NCI-H82 treated with DMSO at 0.1 percent for 48 hours (cell line): ENCODE results near the gene OR2AE1.
A peak's percentile ranks its signal among the peaks of the same experiment; 100 is the strongest.
"Not testable (repeated sequence)": the region's sequence is repeated elsewhere in the genome, so short reads cannot be mapped to it uniquely, and the experiment has no call there.

Experiments used
- DNase-seq: peaks from one replicate; lab custom pipeline; 2025; ENCODE audit not compliant: unreplicated experiment; lab: John Stamatoyannopoulos, UW

Gene OR2AE1

GRCh38 chr7:99876933-99877332 is at the start of gene OR2AE1:
Gene OR2AE1, minus strand, starts transcription at chr7:99877033. Its CDS starts 0 bp downstream, at chr7:99877033.
- DNase-seq, result no peak

DNA sequence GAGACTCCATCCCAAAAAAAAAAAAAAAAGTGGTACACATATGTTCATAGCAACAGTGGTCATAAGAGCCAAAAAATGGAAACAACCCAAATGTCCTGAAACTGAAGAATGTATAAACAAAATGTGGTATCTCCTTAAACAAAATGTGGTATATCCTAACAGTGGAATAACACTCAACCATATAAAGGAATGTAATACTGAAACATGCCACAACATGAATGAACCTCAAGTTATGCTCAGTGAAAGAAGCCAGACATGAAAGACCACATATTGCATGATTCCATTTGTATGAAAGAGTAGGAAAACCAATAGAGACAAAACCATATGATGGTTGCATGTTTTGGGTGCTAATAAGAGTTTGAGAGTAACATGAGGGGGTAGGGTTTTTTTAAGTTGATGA is 49.5 kb upstream of the OR2AE1 start:
- DNase-seq, result no peak

DNA sequence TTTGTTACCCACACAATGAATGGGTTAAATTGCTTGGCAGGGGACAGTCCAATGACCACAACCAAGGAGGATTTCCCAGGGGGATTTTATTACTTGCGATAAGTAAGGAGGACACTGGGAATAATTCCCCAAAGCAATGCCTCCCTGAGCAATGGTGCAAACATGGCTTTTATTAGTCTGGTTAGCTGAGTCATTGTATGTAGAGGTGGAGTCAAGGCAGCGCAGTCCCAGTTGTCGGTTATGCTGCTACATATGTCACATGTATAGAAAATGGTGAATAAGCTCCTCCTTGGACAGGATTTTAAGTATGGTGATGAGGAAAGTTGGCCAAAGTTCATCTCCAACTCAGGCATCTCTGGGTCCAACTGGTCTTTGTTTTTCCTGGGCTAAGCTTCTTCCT is 46.4 kb upstream of the OR2AE1 start:
- DNase-seq, result no peak

DNA sequence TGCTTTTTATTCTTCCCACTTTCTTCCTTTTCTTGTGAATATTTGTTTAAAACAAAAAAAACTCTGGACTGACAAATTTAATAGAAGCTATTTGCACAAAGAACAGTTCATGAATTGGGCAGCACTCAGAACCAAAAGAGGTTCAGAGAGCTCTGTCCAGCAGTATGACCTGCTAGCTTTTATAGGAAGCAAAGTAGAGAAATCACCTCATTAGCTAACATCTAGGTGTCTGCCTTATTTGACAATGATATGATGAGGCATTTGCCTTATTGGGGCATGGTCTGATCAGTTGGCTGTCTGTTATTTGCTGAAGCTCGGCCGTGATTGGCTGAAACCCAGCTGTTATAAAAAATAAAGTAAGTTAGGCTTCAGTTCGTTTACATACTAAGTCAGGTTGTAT is 43.3 kb upstream of the OR2AE1 start:
- no peak for DNase-seq

DNA sequence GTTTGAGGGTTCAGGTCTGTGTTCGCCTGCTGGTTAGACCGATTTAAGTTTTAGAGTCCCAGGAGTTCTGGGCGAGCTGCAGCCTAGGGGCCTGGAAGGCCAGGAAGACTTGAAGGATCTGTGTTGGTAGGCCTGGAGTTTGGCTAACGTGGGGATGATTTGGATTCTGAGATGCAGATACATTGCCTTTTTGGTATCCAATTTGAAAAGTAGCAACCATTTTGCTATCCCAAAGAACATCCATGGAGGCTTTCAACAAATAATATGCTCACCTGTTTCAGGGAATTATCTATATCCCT is 42.9 kb upstream of the OR2AE1 start:
- no peak for DNase-seq

GRCh38 chr7:99918959-99919813 is 42.4 kb upstream of the OR2AE1 start, which contains the start of gene TRIM4:
Gene TRIM4, minus strand, starts transcription at chr7:99919530. Its CDS starts 129 bp downstream, at chr7:99919401.
- peak; percentile 36 for DNase-seq

DNA sequence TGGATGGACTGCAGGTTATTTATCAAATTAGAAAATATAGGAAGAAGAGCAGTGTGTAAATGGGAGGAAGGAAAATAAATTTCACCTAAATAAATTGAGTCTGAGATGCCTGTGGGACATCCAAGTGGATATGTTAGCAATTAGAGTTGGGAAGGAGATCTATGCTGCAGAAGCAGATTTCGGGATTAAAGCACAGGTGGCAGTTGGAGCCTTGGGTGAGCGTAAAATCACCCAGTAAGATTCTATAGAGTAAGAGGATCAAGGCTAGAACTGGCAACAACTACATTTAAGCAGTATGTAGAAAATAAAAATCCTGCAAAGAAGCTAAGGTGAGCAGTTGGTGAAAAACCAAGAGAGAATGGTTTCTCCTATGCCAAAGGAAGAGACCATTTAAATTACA is 34.1 kb upstream of the OR2AE1 start:
- DNase-seq, result peak; percentile 8

- DNase-seq, result no peak
Measured at GRCh38 chr7:99901581-99901980, 24.7 kb upstream of the OR2AE1 start.

DNA sequence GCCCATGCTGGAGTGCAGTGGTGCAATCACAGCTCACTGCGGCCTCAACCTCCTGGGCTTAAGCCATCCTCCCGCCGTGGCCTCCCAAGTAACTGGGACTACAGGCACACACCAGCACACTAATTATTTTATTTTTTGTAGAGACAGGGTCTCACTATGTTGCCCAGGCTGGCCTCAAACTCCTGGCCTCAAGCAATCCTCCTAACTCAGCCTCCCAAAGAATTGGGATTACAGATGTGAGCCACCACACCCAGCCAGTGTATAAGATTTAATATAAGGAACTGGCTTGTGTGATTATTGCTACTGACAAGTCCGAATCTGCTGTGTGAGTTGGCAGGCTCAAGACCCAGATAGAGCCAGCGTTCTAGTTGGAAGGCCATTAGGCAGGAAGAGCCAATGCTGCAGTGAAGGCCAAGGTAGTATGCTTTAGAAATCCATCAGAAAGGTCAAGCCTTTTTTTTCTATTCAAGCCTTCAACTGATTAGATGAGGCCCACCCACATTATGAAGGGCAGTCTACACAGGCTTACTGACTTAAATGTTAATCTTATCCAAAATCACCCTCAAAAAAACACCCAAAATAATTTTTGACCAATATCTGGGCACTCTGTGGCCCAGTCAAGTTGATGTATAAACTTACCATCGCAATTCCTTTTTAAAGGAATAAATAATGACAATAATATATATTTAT is 23.1 kb upstream of the OR2AE1 start:
- no peak for DNase-seq

DNA sequence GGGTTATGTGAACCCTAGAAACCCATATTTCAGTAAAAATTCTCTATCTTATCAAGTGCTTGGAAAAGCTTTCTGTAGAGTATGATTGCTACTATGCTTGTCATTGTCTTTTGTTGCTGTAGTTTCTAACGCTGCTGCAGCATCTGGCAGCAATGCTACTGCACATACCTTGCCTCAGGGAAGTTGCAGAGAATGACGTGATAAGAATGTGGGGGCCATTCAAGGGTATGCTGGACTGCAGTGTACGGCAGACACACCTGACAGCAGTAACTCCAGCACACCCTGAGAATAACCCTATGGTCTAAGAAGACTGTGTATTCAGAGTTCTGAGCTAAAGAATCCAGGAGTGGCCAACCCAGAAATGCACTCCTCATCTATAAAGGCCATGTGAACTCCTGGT is 22.0 kb upstream of the OR2AE1 start:
- no peak for DNase-seq

DNA sequence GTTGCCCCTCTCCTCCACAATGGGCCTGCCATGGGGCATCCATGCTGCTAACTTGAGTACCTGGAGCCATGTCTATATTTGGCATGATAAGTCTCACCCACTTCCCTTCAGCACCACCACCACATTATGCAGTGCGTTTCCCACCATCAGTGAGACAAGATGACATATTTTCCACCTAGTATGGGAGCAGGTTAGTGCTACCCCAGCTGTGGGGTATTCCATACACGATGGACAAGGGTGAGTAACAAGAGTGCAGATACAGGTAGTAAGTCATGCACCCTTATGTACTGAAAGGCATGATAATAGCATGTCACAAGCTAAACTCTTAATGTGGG is 21.2 kb upstream of the OR2AE1 start:
- DNase-seq, result no peak

- DNase-seq, result no peak
Measured at GRCh38 chr7:99897322-99898022, 20.6 kb upstream of the OR2AE1 start.

- no peak for DNase-seq
Measured at GRCh38 chr7:99894738-99895137, 17.9 kb upstream of the OR2AE1 start.

DNA sequence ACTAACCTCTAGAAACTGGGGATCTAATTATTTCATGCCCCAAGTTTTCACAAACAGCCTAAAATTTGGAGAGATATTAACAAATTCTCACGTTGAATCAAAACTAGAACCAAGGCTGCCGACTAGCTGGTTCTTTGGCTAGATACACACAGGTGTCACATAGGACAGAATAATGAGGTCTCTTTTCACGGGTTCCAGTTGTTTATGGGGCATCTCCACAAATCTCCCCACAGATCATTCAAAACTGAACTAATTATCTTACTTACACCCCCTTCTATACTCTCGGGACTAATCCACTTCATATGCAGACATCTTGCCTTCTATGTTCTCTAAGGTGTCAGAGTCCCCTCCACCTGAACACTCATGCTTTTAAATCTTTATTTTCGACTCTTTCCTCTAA is 16.4 kb upstream of the OR2AE1 start:
- no peak for DNase-seq

- DNase-seq, result not testable (repeated sequence)
Measured at GRCh38 chr7:99890348-99890747, 13.5 kb upstream of the OR2AE1 start.

- DNase-seq, result not testable (repeated sequence)
Measured at GRCh38 chr7:99888366-99888765, 11.5 kb upstream of the OR2AE1 start.

- DNase-seq, result no peak
Measured at GRCh38 chr7:99881370-99881769, 4.5 kb upstream of the OR2AE1 start.

DNA sequence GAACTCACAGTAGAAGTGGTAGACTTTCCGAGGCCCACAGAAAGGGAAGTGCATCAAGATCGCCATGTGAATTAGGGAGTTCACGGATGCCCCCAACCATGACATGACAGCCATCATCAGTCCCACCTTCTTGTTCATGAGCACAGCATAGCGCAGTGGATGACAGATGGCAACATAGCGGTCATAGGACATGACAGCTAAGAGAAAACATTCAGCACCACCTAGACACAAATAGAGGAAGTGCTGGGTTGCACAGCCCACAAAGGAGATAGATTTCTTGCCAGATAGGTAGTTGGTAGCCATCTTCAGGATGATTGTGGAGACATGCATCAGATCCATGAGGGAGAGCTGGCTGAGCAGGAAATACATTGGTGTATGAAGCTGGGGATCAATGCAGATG is 342 bp downstream of the OR2AE1 start:
- no peak for DNase-seq

DNA sequence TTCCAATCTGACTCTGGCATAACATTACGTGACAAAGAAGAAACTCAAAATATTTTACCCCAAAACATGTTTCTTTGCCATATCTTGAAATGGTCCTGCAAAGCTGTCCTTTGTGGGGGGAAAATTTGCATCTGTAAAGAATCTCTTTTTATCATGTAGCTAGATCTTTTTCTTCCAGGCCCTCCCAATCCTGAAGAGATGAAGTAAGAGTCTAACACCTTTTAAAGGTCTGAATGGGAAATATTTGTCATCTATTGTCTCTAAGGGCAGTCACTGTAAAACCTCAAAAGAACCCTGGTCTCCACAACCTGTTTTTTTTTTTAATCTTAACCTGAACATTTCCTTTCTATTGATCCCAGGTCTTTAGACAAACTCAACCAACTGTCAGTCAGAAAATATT is 8.6 kb downstream of the OR2AE1 start:
- DNase-seq, result no peak

- DNase-seq, result not testable (repeated sequence)
Measured at GRCh38 chr7:99867477-99867876, 9.4 kb downstream of the OR2AE1 start.

DNA sequence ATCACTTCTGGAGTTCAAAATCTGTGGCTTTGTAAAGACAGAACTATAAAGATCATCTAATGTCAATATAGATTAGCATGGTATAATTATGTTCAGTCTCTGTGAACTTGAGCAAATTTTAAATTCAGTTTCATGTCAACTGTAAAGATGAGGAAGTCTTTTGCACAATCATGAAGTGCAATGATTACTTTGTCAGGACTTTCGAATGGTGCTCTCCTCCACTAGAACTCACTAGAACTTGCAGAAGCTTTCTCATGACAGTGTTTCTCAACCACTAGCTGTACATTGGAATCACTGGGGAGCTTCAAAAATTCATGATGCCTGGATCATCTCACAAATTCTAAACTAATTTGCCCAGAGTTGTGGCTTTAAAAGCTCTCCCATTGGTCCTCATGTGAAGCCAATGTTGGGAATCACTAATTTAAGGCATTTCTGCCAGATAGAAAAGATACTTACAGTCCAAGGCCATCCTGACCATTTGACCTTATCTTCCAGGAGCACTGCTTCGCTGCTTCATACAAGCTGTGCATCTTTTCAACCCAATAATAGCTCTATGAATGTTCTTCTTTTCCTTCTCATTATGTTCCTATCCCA is 12.9 kb downstream of the OR2AE1 start:
- no peak for DNase-seq
